Gastroesophageal sphincter (tissue), 3 donors: ENCODE measurements around the gene NUDT15.

Source experiments
- POLR2A ChIP-seq, 2 donors: fragments of 450-650 bp; IDR thresholded peaks; one replicate each; pipeline ENCODE4 v1.6.1; 2017; ENCODE audit warnings: antibody characterized with exemption in 2 of 2, mild to moderate bottlenecking in 2 of 2, moderate library complexity in 1 of 2
- TF ChIP-seq, protein P1 (sequence below), 4 experiments: fragments of 200-600 bp in 2 of 4; fragments of 450-650 bp in 2 of 4; sonication (generic) in 1 of 4; IDR thresholded peaks; one replicate each; pipeline ENCODE4 v1.5.1; 2017 to 2019; ENCODE audit warnings: antibody characterized with exemption in 4 of 4, mild to moderate bottlenecking in 2 of 4, moderate library complexity in 2 of 4

DNA sequence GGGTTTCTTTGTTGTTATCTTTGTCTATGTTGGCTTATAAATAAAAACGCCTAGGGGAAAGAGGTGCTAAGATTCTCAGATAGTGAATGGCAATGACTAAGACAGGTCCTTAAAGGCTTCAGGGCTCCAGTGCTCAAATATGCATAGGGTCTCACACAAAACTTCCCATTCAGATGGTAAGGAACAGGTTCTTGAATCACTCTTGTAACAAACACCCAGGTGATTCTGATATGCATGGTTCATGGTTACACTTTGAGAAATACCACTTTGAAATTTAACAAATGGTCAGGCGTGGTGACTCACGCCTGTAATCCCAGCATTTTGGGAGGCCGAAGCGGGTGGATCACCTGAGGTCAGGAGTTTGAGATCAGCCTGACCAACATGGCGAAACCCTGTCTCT lies 17.1 kb downstream of the NUDT15 start:
- TF ChIP-seq, protein P1, sequence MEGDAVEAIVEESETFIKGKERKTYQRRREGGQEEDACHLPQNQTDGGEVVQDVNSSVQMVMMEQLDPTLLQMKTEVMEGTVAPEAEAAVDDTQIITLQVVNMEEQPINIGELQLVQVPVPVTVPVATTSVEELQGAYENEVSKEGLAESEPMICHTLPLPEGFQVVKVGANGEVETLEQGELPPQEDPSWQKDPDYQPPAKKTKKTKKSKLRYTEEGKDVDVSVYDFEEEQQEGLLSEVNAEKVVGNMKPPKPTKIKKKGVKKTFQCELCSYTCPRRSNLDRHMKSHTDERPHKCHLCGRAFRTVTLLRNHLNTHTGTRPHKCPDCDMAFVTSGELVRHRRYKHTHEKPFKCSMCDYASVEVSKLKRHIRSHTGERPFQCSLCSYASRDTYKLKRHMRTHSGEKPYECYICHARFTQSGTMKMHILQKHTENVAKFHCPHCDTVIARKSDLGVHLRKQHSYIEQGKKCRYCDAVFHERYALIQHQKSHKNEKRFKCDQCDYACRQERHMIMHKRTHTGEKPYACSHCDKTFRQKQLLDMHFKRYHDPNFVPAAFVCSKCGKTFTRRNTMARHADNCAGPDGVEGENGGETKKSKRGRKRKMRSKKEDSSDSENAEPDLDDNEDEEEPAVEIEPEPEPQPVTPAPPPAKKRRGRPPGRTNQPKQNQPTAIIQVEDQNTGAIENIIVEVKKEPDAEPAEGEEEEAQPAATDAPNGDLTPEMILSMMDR (IDR thresholded peaks at IDR 0.05): no peak
- no peak for TF ChIP-seq POLR2A (IDR thresholded peaks at IDR 0.05)
